ENCODE data around the gene WDR41.

- no peak for TF ChIP-seq CTCF (IDR thresholded peaks at IDR 0.05)
- TF ChIP-seq POLR2A (IDR thresholded peaks at IDR 0.05): no peak
These were observed 28.2 kb downstream of the WDR41 start for GRCh38 chr5:77463905-77464304.

All from right lobe of liver (tissue), 4 donors.